GM19395 (cell line): Measurements from ENCODE around the gene GPR143.

Source experiments
- ATAC-seq: cut with Tn5 transposase; IDR thresholded peaks from one replicate; pipeline ENCODE4 v1.9.1; 2021; ENCODE audit warnings: mild to moderate bottlenecking, moderate library complexity; ENCODE audit not compliant: unreplicated experiment

The GPR143 gene

DNA sequence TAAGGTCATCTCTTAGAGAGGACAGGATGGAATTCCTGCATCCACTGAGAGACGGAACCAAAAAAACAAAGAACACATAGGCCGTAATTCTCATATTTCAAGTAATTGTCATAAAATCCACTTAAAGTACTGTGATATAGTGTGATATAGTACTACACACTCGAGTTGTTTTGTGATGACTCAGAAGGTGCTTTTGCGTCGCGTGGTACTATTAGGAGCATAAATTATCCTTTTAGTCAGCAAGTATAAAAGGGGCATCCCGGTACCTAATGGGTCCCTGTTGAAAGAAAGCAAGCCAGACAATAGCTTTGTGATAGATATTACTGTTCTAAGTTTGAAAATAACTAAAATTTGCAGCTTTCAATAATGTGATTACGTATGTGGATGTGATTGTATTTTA, 55.3 kb downstream of the GPR143 start:
- ATAC-seq, result no peak

DNA sequence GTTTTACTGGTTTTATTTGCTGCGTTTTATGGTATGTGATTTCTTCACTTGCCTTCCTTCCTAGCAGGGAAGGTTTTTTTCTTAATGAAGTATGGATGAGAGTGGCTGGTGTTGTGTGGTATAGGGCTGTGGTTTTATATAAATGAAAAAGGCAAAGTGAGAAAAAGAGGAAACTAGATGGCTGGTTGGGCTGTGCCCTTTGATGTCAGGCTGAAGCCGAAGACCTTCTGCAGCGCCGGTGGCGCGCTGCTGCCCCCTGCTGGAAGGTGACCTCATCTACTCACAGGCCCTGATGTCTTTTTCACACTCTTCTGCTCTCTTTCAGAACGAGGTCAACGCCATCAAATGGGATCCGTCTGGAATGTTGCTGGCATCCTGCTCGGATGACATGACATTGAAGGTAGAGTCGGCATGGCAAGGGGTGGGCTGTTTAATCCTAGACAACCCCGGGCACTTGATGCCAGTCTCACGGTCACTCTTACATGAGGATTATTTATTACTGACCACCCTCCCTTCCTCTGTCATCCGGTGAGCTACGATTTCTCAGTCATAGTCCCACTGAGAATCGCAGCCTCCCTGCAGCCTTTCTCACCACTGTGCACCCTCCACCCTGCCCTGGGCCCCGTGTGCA, 56.6 kb downstream of the GPR143 start:
- ATAC-seq, result peak; percentile 89

DNA sequence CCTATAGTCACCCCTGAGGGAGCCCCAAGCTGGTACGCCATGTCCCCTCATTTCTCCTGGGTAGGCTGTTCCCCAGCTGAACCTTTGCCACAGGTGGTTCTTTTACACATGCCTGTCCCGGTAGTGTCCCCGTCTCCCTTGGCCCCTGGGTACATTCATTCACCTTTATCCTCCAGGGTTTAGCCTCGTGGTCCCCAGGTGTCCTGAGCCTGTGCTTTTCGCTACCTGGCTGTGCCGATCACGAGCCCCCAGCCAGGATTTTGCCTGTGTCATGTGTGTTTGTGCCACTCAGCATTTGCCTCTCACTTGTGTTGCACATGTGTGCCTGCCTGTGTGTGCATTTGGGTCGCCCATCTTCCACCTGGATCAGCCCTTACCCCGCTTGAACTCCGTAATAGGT, 57.6 kb downstream of the GPR143 start:
- ATAC-seq, result no peak

DNA sequence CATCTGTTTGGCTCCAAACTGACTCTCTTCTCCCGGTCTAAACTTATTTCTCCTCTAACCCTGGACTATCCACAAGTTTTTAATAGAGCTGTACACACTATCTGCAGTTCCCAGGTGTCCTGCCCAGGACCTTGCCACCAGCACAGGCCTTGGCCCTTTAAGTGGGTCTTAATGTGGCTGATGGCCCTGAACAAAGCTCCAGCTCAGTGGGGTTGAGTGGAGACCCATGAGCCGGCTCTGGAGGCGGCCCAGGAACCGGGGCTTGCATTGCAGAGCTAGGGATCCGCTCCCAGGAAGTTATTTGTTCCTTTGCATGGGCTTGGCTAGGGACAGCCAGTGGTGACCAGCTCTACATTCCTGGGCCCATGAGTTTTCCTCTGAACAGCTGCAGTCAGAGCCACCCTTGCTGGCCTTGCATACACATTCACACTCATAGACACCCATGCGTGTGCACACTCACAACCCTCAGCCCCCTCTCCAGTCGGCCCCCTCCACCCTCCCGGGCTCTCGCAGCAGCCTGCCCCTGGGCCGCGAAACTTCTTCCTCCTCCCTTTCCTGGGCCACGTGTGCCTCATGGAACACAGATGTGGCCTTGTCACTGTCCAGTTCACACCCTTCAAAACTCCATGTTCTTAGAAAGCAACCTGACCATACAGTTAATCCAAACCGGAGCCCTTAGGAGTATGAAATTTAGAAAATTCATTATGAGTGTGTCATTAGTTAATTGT, 58.2 kb downstream of the GPR143 start:
- ATAC-seq, result no peak

DNA sequence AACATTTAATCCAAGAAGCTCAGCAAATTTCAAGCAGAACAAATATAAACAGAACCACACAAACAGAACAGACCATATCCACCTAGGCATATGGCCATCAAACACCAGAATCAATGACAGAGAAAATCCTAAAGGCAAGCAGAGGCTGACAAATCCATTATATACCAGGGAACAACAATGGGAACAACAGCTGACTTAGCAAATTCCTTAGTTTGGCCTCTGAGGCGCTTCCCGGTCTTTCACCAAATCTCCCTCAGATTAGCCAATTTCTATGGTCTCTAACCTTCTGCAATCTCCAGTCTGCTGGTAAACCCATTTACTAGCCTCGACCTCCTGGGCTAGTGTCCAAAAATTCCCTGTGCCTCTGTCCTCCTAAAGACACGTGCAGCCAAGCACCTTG, 59.2 kb downstream of the GPR143 start:
- no peak for ATAC-seq

DNA sequence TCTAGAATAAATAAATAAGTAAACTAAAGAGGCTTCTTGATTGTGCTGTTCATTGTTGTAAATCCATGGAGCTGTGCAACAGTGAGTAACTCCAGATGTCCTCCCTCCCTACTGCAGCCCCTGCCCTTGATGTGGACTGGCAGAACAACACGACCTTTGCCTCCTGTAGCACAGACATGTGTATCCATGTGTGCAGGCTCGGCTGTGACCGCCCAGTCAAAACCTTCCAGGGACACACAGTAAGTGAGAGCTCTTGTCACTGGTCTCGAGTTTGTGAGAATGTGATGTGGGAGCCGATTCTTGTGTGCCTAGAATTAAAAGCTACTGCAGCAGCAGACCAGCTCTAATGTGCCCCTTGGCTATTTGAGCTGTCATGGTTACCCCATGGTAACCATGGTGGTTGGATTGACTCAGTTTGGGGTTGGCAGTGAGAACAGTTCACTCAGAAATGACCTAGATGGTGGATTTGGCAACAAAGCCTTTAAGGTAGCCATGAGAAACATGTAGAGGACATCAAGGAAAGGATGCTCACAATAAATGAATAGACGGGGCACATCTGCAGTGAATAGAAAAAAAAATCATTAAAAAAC, 60.7 kb downstream of the GPR143 start:
- no peak for ATAC-seq

- ATAC-seq, result no peak
Observed at GRCh38 chrX:9703406-9703805, 62.2 kb downstream of the GPR143 start.

DNA sequence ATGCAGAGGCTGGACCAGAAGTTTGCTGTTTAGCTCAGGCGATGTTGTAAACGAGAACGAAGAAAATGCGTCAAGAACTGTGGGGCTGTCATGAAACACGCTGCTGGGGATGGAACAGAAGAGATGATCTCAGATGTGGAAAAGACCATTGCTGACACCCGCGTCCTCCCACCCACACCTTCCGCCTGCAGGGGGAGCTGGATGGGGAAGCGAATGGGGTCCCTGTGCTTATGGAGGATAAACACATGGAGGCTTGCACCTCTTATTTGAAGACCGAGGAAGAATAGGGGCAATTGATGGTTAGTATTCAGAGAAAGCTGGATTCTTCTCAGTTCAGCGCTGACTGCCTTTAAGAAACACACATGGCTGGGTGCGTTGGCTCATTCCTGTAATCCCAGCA, 63.9 kb downstream of the GPR143 start:
- ATAC-seq, result no peak

- ATAC-seq, result no peak
Observed at GRCh38 chrX:9700555-9700954, 65.1 kb downstream of the GPR143 start.

DNA sequence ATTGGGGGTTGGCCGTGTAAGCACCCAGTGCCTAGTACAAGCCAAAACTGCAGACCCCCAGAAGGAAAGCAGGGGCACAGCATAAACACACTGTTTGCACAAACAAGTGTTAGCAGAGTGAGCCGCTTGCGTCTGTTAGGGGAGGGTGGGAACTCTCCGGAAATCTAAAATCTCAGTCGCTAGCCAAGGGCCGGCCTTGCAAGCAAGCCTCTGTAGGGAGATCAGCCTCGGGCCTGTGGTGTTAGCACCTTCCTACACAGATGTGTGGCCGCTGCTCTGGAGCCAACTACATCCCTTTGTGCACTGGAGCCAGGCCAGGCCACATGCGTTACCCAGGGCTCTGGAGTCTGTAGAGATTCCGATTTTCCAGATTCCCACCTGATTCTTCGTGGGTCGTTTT, 67.1 kb downstream of the GPR143 start:
- no peak for ATAC-seq

DNA sequence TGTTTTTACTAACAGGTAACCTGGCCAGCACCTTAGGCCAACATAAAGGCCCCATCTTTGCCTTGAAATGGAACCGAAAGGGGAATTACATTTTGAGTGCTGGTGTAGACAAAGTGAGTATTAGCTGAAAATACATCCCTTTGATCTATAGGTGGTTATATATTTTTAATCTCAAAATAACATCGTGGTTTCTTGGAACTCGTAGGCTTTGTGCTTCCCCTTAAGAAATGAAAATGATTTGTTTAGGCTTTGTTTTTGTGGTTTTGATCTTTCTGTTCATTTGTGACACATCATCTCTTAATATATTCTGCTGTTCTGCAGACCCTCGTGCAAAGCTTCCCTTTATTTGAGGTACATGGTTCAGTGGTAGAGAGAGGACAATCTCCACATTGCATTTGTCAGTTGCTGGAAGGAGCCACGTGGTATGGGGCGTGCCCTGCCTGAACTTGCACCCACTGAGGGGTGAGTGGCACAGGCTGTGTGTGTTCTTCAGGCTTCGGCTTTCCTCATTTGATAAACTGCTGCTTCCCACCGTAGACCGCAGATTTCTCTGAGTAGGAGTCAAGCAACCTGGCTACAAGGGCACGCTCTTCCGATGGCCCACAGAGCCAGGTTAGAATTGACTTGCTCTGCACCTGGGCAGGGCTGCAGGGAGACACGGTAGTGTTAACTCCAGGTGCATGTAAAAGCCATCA, 72.2 kb downstream of the GPR143 start:
- ATAC-seq, result no peak

DNA sequence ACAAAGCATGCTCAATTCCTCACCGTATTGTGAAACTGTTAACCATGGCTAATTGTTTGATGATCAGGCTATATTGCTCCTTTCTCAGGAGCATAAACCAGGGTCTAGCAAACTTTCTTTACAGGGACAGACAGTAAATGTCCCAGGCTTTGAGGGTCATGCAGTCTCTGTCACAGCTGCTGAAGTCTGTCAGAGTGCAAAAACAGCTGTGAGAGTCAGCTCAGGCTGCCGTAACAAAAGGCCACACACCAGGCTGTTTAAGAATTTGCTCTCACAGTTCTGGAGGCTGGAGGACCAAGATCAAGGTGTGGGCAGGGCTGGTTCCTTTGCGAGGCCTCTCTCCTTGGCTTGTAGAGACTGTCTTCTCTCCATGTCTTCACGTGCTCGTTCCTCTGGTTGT, 75.6 kb downstream of the GPR143 start:
- no peak for ATAC-seq

- no peak for ATAC-seq
Observed at GRCh38 chrX:9688833-9689232, 76.8 kb downstream of the GPR143 start.

- ATAC-seq, result no peak
Observed at GRCh38 chrX:9687899-9688298, 77.7 kb downstream of the GPR143 start.

GRCh38 chrX:9683350-9683749, 82.3 kb downstream of the GPR143 start:
- ATAC-seq, result no peak

DNA sequence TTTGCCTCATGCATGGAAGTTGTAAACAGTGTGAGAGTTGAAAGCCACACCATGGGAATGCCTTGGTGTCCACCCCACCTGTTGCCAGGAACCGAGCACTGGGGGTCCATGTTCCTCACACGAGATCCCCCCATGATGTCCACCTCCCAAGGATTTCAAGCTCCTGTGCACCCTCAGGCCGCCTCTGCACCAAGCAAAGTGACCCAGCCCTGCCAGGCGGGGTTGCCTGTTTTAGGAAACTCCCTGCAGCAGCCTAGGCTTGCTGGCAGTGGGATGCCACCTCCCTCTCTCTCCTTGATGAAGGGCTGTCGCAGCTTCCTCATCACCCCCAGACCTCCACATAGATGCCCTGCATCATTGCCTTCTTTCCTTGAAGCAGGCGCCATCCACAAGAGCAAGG, 82.8 kb downstream of the GPR143 start:
- no peak for ATAC-seq

- ATAC-seq, result no peak
Observed at GRCh38 chrX:9682456-9682855, 83.2 kb downstream of the GPR143 start.

GRCh38 chrX:9681422-9681821, 84.2 kb downstream of the GPR143 start:
- no peak for ATAC-seq

GRCh38 chrX:9681011-9681410, 84.6 kb downstream of the GPR143 start:
- ATAC-seq, result no peak

DNA sequence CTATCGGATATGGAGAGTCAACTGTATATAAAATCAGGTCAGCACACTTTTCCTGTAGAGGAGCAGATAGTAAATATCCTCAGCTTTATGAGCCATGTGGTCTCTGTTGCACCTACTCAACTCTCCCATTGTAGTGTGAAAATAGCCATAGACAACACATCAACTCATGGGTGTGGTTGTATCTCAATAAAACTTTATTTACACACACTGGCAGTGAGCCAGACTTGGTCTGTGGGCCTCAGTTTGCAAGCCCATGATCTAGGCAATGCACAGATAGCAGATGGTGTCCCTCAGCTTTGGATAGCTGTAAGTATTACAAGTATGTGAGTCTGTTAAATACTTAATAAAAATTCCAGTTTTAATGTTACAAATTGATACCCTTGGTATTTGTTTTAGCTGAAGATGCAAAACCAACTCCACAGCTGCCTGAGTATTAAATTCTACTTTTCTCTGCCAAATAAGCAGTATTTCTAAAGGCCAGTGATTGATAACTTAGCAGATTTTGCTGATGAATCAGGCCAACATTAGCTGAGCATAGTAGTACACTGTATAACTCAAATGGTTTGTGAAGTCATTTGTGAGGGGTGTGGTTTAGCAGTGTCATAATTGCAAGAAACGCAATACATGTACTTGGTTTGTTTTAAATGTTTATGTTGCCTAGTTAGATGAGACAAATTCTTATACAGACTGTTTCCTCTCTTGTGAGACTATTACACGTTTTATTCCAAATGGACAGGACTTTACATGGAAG, 87.3 kb downstream of the GPR143 start:
- no peak for ATAC-seq

GRCh38 chrX:9677098-9677739, 88.4 kb downstream of the GPR143 start:
- peak; percentile 99 for ATAC-seq
